IMR-90 (cell line): ENCODE measurements around the gene TEDC2. TPM values are rescaled to one million over a fixed set of nuclear protein-coding genes. Genes with fewer than 3 reads are reported as not detected.

Source experiments
- ATAC-seq: fragments of 200-7000 bp; cut with Tn5 transposase; 2 replicates; pipeline ENCODE4 v1.9.1; 2020; ENCODE audit warnings: low read depth, mild to moderate bottlenecking, moderate library complexity
- BruUV-seq: library from RNA; stranded (reverse); fragments of 400-500 nt; replicated peaks from 2 replicates; lab custom pipeline; 2021; lab: Mats Ljungman, UMichigan
- CTCF ChIA-PET: fragments of 300-600 bp; formaldehyde crosslinking; extraction: SDS; loops from one replicate; lab custom pipeline; 2021; ENCODE audit warnings: antibody characterized with exemption; lab: Yijun Ruan, JAX
- POLR2A ChIA-PET: fragments of 300-600 bp; sonication (Branson Sonifier 250); formaldehyde crosslinking; loops from one replicate; lab custom pipeline; 2022; ENCODE audit warnings: antibody characterized with exemption; ENCODE audit not compliant: unreplicated experiment; lab: Charles Lee
- DNase-seq: peaks from one replicate; pipeline ENCODE4 v3.0.0; 2013
- H2AFZ ChIP-seq: replicated peaks from 2 replicates; pipeline ENCODE3; 2013; ENCODE audit warnings: low read length, mild to moderate bottlenecking; ENCODE audit not compliant: poor library complexity
- H2AK5ac ChIP-seq: 2 replicates; pipeline ENCODE4 v1.6.1; 2013; ENCODE audit warnings: low read depth, low read length, inconsistent platforms
- H2AK9ac ChIP-seq: replicated peaks from 2 replicates; pipeline ENCODE3; 2013; ENCODE audit warnings: mild to moderate bottlenecking, low read depth, low read length, moderate library complexity; ENCODE audit not compliant: poor library complexity
- H2BK120ac ChIP-seq: 2 replicates; pipeline ENCODE4 v1.6.1; 2013; ENCODE audit warnings: low read depth, low read length, inconsistent platforms
- H2BK15ac ChIP-seq: 3 replicates; pipeline ENCODE4 v1.6.1; 2013; ENCODE audit warnings: low read depth, low read length, inconsistent platforms
- H2BK20ac ChIP-seq: 2 replicates; pipeline ENCODE4 v1.6.1; 2013; ENCODE audit warnings: low read depth, mild to moderate bottlenecking, inconsistent platforms, low read length, moderate library complexity
- H2BK5ac ChIP-seq: 2 replicates; pipeline ENCODE4 v1.6.1; 2013; ENCODE audit warnings: mild to moderate bottlenecking, low read depth, low read length, inconsistent platforms; ENCODE audit not compliant: poor library complexity, severe bottlenecking
- H3K14ac ChIP-seq: replicated peaks from 2 replicates; pipeline ENCODE4 v1.6.1; 2013; ENCODE audit warnings: low read depth, low read length, inconsistent platforms
- H3K18ac ChIP-seq: 2 replicates; pipeline ENCODE4 v1.6.1; 2013; ENCODE audit warnings: low read depth, low read length, control low read depth
- H3K23ac ChIP-seq: 2 replicates; pipeline ENCODE4 v1.6.1; 2013; ENCODE audit warnings: low read depth, low read length, inconsistent platforms
- H3K27ac ChIP-seq: 2 replicates; pipeline ENCODE4 v1.5.1; 2013; ENCODE audit warnings: mild to moderate bottlenecking, control low read depth, low read length; ENCODE audit not compliant: insufficient read depth
- H3K27me3 ChIP-seq: 2 replicates; pipeline ENCODE4 v1.6.1; 2013; ENCODE audit warnings: low read length; ENCODE audit not compliant: control insufficient read depth, insufficient read depth
- H3K36me3 ChIP-seq: 2 replicates; pipeline ENCODE4 v1.6.1; 2013; ENCODE audit warnings: low read length, mixed read lengths; ENCODE audit not compliant: control insufficient read depth, insufficient read depth
- H3K4ac ChIP-seq: 2 replicates; pipeline ENCODE4 v1.6.1; 2013; ENCODE audit warnings: low read depth, low read length, inconsistent platforms
- H3K4me1 ChIP-seq: 2 replicates; pipeline ENCODE4 v1.6.1; 2013; ENCODE audit warnings: low read length, mixed read lengths; ENCODE audit not compliant: control insufficient read depth, insufficient read depth
- H3K4me2 ChIP-seq: 2 replicates; pipeline ENCODE4 v1.6.1; 2013; ENCODE audit warnings: low read depth, mild to moderate bottlenecking, control low read depth, low read length, moderate library complexity
- H3K4me3 ChIP-seq: 2 replicates; pipeline ENCODE4 v1.5.1; 2013; ENCODE audit warnings: low read depth, mild to moderate bottlenecking, control low read depth, low read length, moderate library complexity; ENCODE audit not compliant: insufficient read depth
- H3K56ac ChIP-seq: 2 replicates; pipeline ENCODE4 v1.6.1; 2013; ENCODE audit warnings: low read length, inconsistent platforms; ENCODE audit not compliant: insufficient read depth; ENCODE audit errors: extremely low read depth
- H3K79me1 ChIP-seq, 2 experiments: 2 replicates each; pipeline ENCODE4 v1.6.1; 2013; ENCODE audit warnings: low read length in 2 of 2, inconsistent platforms in 1 of 2, low read depth in 1 of 2
- H3K9ac ChIP-seq: 2 replicates; pipeline ENCODE4 v1.6.1; 2013; ENCODE audit warnings: low read depth, low read length, control low read depth
- H3K9me1 ChIP-seq: 2 replicates; pipeline ENCODE4 v1.6.1; 2013; ENCODE audit warnings: low read length, inconsistent platforms; ENCODE audit not compliant: insufficient read depth
- H3K9me3 ChIP-seq: 2 replicates; pipeline ENCODE4 v1.6.1; 2013; ENCODE audit warnings: low read length; ENCODE audit not compliant: control insufficient read depth, insufficient read depth
- H4K20me1 ChIP-seq: 2 replicates; pipeline ENCODE4 v1.6.1; 2013; ENCODE audit warnings: low read length, inconsistent platforms; ENCODE audit not compliant: insufficient read depth
- H4K5ac ChIP-seq: 2 replicates; pipeline ENCODE4 v1.6.1; 2013; ENCODE audit warnings: mild to moderate bottlenecking, low read depth, low read length, control low read depth
- H4K8ac ChIP-seq, 2 experiments: 2 replicates each; pipeline ENCODE4 v1.6.1; 2013; ENCODE audit warnings: low read depth in 2 of 2, low read length in 2 of 2, control low read depth in 1 of 2, inconsistent platforms in 1 of 2
- H4K91ac ChIP-seq: 2 replicates; pipeline ENCODE4 v1.6.1; 2013; ENCODE audit warnings: low read depth, low read length, inconsistent platforms; ENCODE audit not compliant: insufficient read depth
- POLR2A ChIP-seq: IDR thresholded peaks from 2 replicates; pipeline ENCODE4 v1.6.1; 2012; ENCODE audit warnings: mild to moderate bottlenecking, low read depth, low read length
- WGBS, 2 experiments: methylation state at CpG; one replicate each; pipeline versions ENCODE4 v1.1.5 to v1.1.7; 2013; ENCODE audit warnings: missing lambda C conversion rate in 2 of 2; ENCODE audit not compliant: insufficient read length in 1 of 2; ENCODE audit errors: extremely low coverage in 2 of 2; 5-methylcytosine and 5-hydroxymethylcytosine counted together
- dilution Hi-C: fragments of 300-500 bp; cut with HindIII; formaldehyde crosslinking; loops from one replicate; pipeline ENCODE4 v1.14.3; 2018; ENCODE audit warnings: low sequenced_read_pairs; ENCODE audit not compliant: unreplicated experiment
- in situ Hi-C: fragments of 300-500 bp; cut with MboI; formaldehyde crosslinking; loops from 3 replicates; pipeline ENCODE4 v1.14.3; 2019; ENCODE audit warnings: low sequenced_read_pairs, inconsistent platforms, mixed read lengths
- intact Hi-C: fragments of 100-400 bp; cut with micrococcal nuclease; formaldehyde crosslinking; loops from 2 replicates; pipeline ENCODE4 v1.10.0; 2022
- polyA plus RNA-seq, 3 experiments: library from polyadenylated mRNA; depleted of rRNA; stranded (reverse); fragments of >200 nt; gene quantifications; 2 replicates each; pipeline ENCODE4 v1.2.3, GENCODE V29; 2012; ENCODE audit warnings: low replicate concordance in 1 of 3
- total RNA-seq: library from RNA; depleted of rRNA; stranded (reverse); fragments of >200 nt; gene quantifications from 2 replicates; pipeline ENCODE4 v1.2.3, GENCODE V29; 2012
- TF ChIP-seq, protein P1 (sequence below): conservative IDR thresholded peaks from 2 replicates; pipeline ENCODE4 v1.5.1; 2012; ENCODE audit warnings: mild to moderate bottlenecking, low read depth, low read length, improper control_type of control experiment

The TEDC2 gene
- total and polyA plus RNA-seq, 2 of the 4 experiments (the other 2 are of a cell fraction) = 3.6 to 7.3 TPM

DNA sequence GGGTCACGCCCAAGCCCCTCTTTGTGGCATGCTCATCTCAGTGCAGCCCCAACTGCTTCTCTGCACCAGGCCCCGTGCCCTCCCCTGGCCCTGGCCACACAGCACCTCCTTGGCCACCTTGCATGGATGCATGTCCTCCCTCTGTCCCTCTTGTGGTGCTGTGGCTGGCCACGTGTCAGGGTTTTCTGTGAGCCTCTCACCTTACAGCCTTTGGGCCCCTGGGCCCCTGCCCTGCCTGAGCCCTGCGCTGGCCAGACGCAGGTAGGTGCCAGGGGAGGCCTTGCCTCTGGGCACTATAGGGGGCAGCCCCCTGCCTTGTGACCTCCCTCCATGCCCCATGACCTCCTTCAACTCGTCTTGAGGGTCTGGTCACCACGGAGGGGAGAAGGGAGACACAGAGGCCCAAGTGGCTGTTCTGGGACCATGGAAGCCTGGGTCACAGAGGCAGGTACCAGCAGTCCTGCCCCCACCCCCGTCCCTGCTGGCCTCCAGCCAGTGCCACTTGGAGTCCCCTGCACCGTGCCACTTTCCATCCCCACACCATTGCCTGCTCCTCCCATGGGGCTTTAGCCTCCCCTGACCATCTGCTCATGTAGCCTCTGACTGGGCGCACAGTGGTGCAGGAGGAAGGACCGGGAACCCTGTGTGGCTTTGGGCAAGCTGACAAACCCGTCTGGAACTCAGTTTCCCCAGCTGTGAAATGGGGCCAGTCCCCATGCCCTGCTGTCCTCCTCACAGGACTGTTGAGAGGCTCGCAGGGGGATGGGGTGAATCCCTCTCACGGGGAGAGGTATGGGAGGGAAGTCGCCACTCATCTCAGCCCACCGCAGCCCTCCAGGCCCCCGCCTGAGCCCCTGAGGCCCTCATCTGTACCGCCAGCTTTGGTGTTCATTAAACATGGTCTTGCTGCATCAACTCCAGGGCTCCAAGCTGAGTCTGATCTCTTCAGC is 42.3 kb downstream of the TEDC2 start:
- no peak for ATAC-seq
- Histone ChIP-seq H3K4me1 (peaks cover 9% of the 10 kb centered on the region), H2BK120ac (no peak overlapping the region), H3K18ac (no peak overlapping the region), H2BK15ac (no peak overlapping the region), H3K9ac (no peak overlapping the region), H3K27ac (no peak overlapping the region), H4K5ac (no peak overlapping the region), H3K36me3 (peaks cover 7% of the 10 kb centered on the region; the same call in 1 of the 2 replicates), H3K9me3 (no peaks in the 10 kb centered on the region), H3K79me1 (peaks cover 3 to 19% of the 10 kb centered on the region in 2 experiments; a peak in 2 of 4 replicates), H3K4ac (peak overlapping the region; percentile 45), H4K91ac (0 out of 2 replicates have a peak overlapping the region, but pooled peaks have one; percentile 34), H2AK5ac (no peak overlapping the region), H2BK20ac (no peak overlapping the region), H2AFZ (peak overlapping the region; percentile 88), H3K9me1 (no peaks in the 10 kb centered on the region), H3K4me2 (peak overlapping the region; percentile 1; the same call in 1 of the 2 replicates), H3K56ac (no peak overlapping the region), H4K20me1 (peaks cover 17% of the 10 kb centered on the region), H3K23ac (no peak overlapping the region), H3K14ac (0 out of 2 replicates have a peak overlapping the region, but pooled peaks have one; percentile 12), H4K8ac (no peak overlapping the region), H2BK5ac (peak overlapping the region; percentile 34), H3K4me3 (no peak overlapping the region), H2AK9ac (peak overlapping the region; percentile 73), H3K27me3 (no peaks in the 10 kb centered on the region)
- ChIA-PET POLR2A (no interaction called here), CTCF (interaction anchor here (0.7 to 1.0 kb wide), 3 partner anchors 13 to 34 kb away, joined by 3 to 4 read pairs (median 3); no protein-coding TSS in a partner anchor)
- no TSS peak for BruUV-seq
- intact Hi-C loops = loop anchor here (1.0 to 2.0 kb wide), 3 partner anchors 28 to 162 kb away; partner anchors contain the start of gene ABCA3
- dilution Hi-C loops = no loop called here
- WGBS, 2 experiments = 70% methylated on average over 11 of the region's 18 CpGs; no CpG with 5 or more reads in 1 of the 2 experiments
- in situ Hi-C loops = loop anchor here (10.0 kb wide), 1 partner anchor 247 kb away; the partner anchor contains the start of gene ECI1
- no peak for DNase-seq
- no peak for TF ChIP-seq POLR2A
- TF ChIP-seq, protein P1, sequence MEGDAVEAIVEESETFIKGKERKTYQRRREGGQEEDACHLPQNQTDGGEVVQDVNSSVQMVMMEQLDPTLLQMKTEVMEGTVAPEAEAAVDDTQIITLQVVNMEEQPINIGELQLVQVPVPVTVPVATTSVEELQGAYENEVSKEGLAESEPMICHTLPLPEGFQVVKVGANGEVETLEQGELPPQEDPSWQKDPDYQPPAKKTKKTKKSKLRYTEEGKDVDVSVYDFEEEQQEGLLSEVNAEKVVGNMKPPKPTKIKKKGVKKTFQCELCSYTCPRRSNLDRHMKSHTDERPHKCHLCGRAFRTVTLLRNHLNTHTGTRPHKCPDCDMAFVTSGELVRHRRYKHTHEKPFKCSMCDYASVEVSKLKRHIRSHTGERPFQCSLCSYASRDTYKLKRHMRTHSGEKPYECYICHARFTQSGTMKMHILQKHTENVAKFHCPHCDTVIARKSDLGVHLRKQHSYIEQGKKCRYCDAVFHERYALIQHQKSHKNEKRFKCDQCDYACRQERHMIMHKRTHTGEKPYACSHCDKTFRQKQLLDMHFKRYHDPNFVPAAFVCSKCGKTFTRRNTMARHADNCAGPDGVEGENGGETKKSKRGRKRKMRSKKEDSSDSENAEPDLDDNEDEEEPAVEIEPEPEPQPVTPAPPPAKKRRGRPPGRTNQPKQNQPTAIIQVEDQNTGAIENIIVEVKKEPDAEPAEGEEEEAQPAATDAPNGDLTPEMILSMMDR = no peak
